Measurements from ENCODE around the gene TIRAP.
"Not testable (repeated sequence)": the region's sequence is repeated elsewhere in the genome, so short reads cannot be mapped to it uniquely, and the experiment has no call there.

Gene TIRAP

GRCh38 chr11:126290887-126291286 lies 8.0 kb downstream of the TIRAP start:
- no peak for DNase-seq

DNA sequence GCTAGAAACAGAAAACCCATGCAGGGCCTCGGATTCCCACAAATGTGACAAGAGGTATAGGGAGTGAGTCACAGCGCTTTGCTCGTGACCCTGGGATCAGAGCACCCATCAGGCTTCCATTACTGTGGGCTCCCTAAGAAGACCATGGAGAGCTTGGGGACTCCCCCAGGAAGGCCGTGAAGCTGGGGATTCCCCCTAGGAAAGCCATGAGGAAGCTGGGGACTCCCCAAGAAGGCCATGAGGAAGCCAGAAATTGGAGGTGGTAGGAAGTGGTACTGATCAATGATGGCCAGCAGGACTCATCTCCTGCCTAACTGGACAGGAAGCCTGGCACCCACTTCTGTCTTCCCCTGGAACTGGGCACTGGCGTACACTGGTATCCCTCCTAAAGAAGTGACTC lies 10.8 kb downstream of the TIRAP start:
- no peak for DNase-seq

GRCh38 chr11:126297004-126297403 lies 14.1 kb downstream of the TIRAP start:
- no peak for DNase-seq

DNA sequence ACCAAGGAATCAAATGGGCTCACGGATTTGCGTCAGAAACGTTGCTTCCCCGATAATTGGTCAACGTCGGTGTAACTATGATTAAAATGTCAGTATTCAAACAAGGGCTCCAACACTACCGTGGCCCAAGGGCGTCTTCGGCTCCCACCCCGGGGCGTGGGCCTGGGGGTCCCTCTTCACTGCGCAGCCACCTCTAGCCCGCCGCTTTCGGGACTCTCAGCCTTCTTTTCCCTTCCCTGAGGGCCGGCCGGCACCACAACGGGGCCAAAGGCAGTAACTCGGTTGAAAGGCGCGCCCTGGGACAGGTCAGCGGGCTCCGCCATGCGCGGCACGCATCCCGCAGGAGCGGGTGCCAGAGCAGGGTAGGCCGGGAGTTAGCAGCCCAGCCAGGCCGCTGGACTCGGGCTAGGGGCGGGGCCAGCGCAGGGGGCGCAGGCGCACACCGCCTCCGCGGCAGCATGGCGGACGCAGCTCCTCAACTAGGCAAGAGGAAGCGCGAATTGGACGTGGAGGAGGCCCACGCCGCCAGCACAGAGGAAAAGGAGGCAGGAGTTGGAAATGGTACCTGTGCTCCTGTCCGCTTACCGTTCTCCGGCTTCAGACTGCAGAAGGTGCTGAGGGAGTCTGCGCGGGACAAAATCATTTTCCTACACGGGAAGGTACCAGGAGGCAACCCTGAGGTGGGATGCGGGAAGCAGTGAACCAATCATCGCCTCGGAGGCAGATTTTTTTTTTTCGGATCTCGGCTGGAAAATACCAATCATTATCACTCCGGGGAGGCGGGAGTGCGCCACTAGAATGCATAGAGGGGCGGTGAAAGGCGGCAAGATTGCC lies 20.9 kb downstream of the TIRAP start, which contains the start of gene DCPS:
Gene DCPS (plus strand): TSS at position 438 of the 834 bp plus-strand sequence. CDS start 21 bp downstream, at position 459.
- peak; percentile 87 for DNase-seq

GRCh38 chr11:126304457-126305075 lies 21.7 kb downstream of the TIRAP start:
- no peak for DNase-seq

- DNase-seq = no peak
Measured at GRCh38 chr11:126305699-126306098, 22.8 kb downstream of the TIRAP start.

DNA sequence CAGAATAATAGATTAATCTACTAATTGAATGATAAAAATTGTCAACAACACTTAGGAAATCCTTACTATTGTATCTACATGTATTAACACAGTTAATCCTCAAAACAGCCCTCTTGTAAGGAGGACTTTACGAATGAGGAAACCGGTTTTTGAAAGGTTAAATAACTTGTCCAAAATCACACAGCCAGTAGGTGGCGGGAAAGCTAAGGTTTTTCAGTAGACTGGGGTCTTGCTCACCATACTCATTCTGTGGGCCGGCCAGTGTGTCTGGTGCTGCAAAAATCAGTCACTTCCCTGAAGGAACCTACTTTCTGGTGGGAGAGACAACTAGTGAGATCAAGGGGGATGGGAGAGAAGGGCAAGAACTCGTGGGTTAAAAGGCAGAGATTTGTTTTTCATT lies 24.8 kb downstream of the TIRAP start:
- no peak for DNase-seq

- no peak for DNase-seq
Measured at GRCh38 chr11:126308271-126308671, 25.4 kb downstream of the TIRAP start.

DNA sequence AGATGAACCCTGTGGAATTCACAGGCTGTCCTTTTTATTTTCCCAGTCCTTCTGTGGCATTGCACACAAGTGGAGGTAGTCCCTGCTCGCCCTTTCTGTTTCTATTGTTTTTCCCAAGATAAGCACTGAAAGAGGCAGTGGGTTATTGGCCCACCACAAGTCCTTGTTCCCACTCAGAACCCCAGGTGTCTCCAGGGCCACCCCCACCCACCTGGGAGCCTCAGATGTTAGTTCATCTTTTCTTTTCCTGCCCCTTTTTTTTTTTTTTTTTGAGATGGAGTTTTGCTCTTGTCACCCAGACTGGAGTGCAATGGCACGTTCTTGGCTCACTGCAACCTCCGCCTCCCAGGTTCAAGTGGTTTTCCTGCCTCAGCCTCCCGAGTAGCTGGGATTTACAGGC lies 25.9 kb downstream of the TIRAP start:
- not testable (repeated sequence) for DNase-seq

- peak; percentile 62 for DNase-seq
Measured at GRCh38 chr11:126310200-126310991, 27.5 kb downstream of the TIRAP start.

DNA sequence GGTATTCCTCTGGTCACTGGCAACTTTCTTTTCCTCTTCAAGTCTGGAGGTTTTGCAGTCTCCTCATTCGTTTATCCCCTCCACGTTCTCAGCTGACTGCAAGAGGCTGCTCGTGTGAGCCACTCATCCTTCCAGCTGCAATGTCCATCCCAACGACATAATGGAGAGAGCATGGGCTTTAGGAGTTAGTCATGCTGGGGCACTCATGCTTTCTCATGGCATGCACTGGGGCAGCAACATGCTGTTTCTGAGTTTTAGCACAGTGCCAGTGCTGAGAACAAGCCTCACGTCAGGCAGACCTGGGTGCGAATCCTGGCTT lies 28.1 kb downstream of the TIRAP start:
- no peak for DNase-seq

DNA sequence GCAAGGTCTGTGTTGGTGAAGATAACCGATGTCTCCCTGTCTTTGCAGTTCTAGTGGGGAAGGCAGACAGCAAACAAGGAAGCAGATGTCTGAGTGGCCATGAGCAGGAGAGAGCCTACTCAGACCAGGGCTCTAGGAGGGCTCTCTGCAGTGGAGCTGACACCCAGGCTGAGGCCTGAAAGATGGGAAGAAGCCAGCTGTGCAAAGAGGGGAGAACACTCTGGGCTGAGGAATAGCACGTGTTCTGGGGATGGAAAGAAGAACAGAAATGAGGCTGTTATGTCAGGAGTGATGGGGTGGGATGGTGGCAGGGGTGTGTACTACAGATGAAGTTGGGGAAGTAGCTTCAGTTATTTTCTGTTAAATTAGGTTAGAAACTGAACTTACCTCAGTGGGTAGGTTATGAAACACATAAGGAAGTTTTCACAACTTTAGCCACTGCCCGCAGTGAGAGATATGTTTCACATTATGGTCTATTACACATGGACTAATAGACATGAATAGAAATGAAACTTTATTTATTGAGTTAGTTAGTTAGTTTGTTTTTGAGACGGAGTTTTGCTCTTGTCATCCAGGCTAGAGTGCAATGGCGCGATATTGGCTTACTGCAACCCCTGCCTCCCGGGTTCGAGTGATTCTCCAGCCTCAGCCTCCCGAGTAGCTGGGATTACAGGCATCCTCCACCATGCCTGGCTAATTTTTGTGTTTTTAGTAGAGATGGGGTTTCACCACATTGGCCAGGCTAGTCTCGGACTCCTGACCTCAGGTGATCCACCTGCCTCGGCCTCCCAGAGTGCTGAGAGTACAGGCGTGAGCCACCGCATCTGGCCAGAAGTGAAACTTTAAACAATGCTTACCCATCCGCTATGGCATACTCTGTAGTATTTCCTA lies 28.8 kb downstream of the TIRAP start:
- DNase-seq = no peak

GRCh38 chr11:126312961-126313360 lies 30.1 kb downstream of the TIRAP start:
- DNase-seq = no peak

- no peak for DNase-seq
Measured at GRCh38 chr11:126313826-126314225, 30.9 kb downstream of the TIRAP start.

DNA sequence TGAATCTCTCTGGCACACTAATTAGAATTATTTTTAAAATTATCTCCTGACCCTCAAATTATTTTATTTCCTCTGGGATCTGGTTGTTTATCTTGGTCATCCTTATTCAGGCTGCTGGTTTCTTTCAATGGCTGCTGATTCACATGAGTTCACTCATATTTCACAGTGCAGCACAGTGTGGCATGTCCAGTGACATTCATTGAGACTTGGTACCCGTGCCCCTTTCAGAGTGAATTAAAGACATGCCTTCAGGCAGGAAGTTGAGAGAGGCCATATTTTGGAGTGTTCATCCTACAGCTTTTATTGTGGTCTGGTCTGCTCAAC lies 34.5 kb downstream of the TIRAP start:
- no peak for DNase-seq

GRCh38 chr11:126317756-126318573 lies 35.1 kb downstream of the TIRAP start:
- no peak for DNase-seq

- no peak for DNase-seq
Measured at GRCh38 chr11:126318574-126319373, 35.9 kb downstream of the TIRAP start.

DNA sequence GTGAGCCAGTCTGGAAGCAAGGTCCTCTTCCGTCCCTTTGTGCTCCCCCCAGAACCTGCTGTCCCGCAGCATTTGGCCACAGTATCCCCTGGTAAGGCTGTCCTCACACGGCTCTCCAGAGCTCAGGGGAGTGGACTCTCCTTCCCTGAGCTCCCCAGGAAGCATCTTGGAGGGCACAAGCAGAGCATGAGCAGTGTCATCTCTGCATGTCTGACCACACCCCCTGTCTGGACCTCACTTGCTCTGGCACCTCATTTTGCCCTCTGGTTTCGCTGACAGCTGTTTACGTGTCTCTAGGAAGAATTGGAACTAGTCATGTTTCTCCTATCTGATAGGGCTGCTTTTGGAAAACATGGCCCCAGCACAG lies 36.5 kb downstream of the TIRAP start:
- DNase-seq = no peak

DNA sequence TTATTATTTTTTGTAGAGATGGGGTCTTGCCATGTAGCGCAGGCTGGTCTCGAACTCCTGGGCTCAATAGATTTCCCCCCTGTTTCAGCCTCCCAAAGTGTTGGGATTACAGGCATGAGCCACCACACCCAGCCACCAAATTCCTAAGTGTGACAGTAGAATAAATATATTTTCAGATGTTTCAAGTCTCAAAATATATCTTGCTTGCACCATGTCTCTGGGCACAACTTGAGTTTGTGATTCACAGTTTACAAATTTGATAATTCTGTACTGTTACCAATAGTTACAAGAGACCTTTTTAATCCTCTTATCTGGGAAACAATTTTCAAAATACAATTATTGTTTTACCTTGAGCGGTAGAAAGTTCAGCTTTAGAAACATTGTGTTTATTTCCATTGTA lies 40.1 kb downstream of the TIRAP start:
- no peak for DNase-seq

GRCh38 chr11:126327281-126328000 lies 44.5 kb downstream of the TIRAP start:
- no peak for DNase-seq

GRCh38 chr11:126328001-126328390 lies 45.1 kb downstream of the TIRAP start:
- DNase-seq = no peak
